HG03196 (cell line): ENCODE data around the gene SLC51B.
A peak's percentile ranks its signal among the peaks of the same experiment; 100 is the strongest.
"Not testable (repeated sequence)": the region's sequence is repeated elsewhere in the genome, so short reads cannot be mapped to it uniquely, and the experiment has no call there.

Experiments used
- ATAC-seq: cut with Tn5 transposase; IDR thresholded peaks from one replicate; pipeline ENCODE4 v1.9.1; 2021; ENCODE audit not compliant: unreplicated experiment

The SLC51B gene

GRCh38 chr15:65044724-65045481, at the start of gene SLC51B:
TSS of gene SLC51B (plus strand) at chr15:65045387. CDS start at chr15:65050005, 4,618 bp downstream.
- no peak for ATAC-seq

- no peak for ATAC-seq
Observed at GRCh38 chr15:64997066-64997465, 48.1 kb upstream of the SLC51B start.

- ATAC-seq: no peak
Observed at GRCh38 chr15:64997745-64998375, 47.3 kb upstream of the SLC51B start.

GRCh38 chr15:65004993-65005392, 40.2 kb upstream of the SLC51B start:
- ATAC-seq: no peak

- no peak for ATAC-seq
Observed at GRCh38 chr15:65006876-65007275, 38.3 kb upstream of the SLC51B start.

- no peak for ATAC-seq
Observed at GRCh38 chr15:65008983-65009382, 36.2 kb upstream of the SLC51B start.

GRCh38 chr15:65011198-65011597, 34.0 kb upstream of the SLC51B start:
- ATAC-seq: not testable (repeated sequence)

- no peak for ATAC-seq
Observed at GRCh38 chr15:65020419-65020818, 24.8 kb upstream of the SLC51B start.

GRCh38 chr15:65021488-65021887, 23.7 kb upstream of the SLC51B start:
- ATAC-seq: no peak

GRCh38 chr15:65026756-65027155, 18.4 kb upstream of the SLC51B start:
- no peak for ATAC-seq

- ATAC-seq: no peak
Observed at GRCh38 chr15:65027593-65027992, 17.6 kb upstream of the SLC51B start.

- ATAC-seq: no peak
Observed at GRCh38 chr15:65028338-65028737, 16.8 kb upstream of the SLC51B start.

GRCh38 chr15:65028921-65029735, 16.1 kb upstream of the SLC51B start, which contains the start of gene MTFMT:
TSS of gene MTFMT (minus strand) at chr15:65029639. CDS start at chr15:65029613, 26 bp downstream.
- peak; percentile 67 for ATAC-seq

GRCh38 chr15:65029736-65030208, 15.4 kb upstream of the SLC51B start:
- no peak for ATAC-seq

- ATAC-seq: peak; percentile 45
Observed at GRCh38 chr15:65032801-65033537, 12.2 kb upstream of the SLC51B start.

GRCh38 chr15:65033659-65034269, 11.4 kb upstream of the SLC51B start:
- ATAC-seq: no peak

GRCh38 chr15:65034719-65035118, 10.5 kb upstream of the SLC51B start:
- ATAC-seq: no peak

- ATAC-seq: no peak
Observed at GRCh38 chr15:65037309-65037708, 7.9 kb upstream of the SLC51B start.

GRCh38 chr15:65038428-65038827, 6.8 kb upstream of the SLC51B start:
- no peak for ATAC-seq

GRCh38 chr15:65038836-65039235, 6.4 kb upstream of the SLC51B start:
- ATAC-seq: no peak
